HG03108 (cell line): ENCODE data around the gene YWHAQ.
"Not testable (repeated sequence)": the region's sequence is repeated elsewhere in the genome, so short reads cannot be mapped to it uniquely, and the experiment has no call there.

Experiments used
- ATAC-seq: cut with Tn5 transposase; IDR thresholded peaks from one replicate; pipeline ENCODE4 v1.9.1; 2021; ENCODE audit warnings: moderate library complexity; ENCODE audit not compliant: unreplicated experiment

YWHAQ gene

GRCh38 chr2:9594366-9595054 lies 36.3 kb downstream of the YWHAQ start:
- ATAC-seq, result no peak

DNA sequence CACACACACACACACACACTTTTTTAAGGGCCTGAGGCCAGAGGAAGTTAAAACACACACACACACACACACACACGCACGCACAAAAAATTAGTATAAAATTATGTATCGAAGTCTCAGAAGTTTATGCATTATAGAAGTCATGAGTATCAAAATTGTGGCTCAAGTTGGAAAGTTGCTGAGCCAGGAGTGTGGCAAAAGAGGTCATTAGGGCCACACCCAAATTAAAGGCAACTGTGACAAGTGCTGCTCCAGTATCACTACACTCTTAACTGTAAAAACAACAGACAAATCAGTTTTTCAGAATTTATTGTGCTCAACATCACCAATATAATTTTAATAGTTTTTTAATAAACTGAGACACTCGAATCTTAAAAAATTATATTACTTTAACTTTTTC lies 36.9 kb downstream of the YWHAQ start:
- no peak for ATAC-seq

GRCh38 chr2:9592699-9593098 lies 38.1 kb downstream of the YWHAQ start:
- no peak for ATAC-seq

- ATAC-seq, result no peak
These were observed 40.2 kb downstream of the YWHAQ start for GRCh38 chr2:9590641-9591040.

DNA sequence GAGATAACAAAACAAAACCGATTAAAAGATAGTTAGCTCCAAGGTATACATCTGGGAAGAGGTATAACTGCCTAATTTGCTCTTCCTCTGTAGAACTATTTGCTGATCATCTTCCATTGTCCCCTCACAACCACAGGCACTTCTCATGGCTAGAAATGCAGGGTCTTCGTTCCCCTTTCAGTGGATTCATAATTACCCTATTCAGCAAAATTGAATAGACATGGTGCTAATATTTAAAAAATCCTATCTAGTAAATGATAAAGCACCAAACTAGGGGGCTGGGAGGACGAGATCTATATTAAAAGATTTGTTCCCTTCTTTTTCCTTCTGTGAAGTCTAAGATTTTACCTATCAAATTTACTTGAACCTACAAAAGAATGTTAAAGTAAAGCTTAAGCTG lies 44.3 kb downstream of the YWHAQ start:
- no peak for ATAC-seq

GRCh38 chr2:9585486-9585885 lies 45.3 kb downstream of the YWHAQ start:
- ATAC-seq, result no peak

GRCh38 chr2:9584902-9585301 lies 45.9 kb downstream of the YWHAQ start:
- not testable (repeated sequence) for ATAC-seq

DNA sequence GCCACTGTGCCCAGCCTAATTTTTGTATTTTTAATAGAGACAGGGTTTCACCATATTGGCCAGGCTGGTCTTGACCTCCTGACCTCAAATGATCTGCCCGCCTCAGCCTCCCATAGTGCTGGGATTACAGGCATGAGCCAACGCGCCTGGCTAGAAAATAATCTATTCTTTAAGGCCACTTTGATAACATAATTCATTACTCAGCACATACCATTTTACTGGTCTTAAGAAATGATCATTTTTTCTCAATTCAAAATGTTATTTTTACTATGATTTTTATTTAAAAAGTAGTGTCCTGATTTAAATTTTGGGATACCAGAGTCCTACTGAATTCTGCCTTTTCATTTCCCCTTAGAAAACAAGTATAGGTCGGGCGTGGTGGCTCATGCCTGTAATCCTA lies 48.2 kb downstream of the YWHAQ start:
- ATAC-seq, result no peak

GRCh38 chr2:9578467-9579235 lies 52.1 kb downstream of the YWHAQ start:
- ATAC-seq, result no peak

DNA sequence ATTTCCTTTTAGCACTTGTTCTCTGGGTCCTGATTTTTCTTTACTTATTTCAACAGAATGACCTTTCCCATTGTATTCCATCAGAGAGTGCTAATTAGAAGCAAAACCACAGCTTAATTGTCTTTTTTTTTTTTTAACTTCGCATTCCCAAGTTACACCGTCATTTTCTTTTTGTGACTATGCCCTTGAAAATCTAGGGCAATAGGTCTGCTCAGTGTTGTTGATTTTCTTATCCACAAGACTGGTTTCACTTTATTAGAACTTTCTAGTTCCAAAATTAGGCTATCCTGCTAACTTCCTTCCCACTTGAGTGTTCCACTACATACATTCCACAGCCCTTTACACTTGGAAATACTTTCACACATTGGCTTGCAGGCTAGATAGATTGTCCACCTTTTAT lies 56.5 kb downstream of the YWHAQ start:
- ATAC-seq, result no peak

DNA sequence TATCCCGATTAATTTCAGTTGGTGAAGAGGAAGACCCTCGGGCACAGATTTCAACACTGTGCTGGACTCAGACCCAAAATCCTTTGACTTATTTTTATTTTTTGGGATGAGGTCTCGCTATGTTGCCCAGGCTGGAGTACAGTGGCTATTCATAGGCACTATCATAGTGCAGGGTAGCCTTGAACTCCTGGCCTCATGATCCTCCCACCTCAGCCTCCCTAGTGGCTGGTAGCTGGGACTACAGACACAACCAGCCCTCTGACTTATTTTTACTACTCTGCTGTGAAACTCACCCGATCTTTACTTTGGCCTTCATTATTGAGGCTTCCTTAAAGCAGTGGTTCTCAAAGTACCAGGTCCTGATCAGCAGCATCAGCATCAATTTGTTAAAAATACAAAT lies 57.0 kb downstream of the YWHAQ start:
- ATAC-seq, result no peak

DNA sequence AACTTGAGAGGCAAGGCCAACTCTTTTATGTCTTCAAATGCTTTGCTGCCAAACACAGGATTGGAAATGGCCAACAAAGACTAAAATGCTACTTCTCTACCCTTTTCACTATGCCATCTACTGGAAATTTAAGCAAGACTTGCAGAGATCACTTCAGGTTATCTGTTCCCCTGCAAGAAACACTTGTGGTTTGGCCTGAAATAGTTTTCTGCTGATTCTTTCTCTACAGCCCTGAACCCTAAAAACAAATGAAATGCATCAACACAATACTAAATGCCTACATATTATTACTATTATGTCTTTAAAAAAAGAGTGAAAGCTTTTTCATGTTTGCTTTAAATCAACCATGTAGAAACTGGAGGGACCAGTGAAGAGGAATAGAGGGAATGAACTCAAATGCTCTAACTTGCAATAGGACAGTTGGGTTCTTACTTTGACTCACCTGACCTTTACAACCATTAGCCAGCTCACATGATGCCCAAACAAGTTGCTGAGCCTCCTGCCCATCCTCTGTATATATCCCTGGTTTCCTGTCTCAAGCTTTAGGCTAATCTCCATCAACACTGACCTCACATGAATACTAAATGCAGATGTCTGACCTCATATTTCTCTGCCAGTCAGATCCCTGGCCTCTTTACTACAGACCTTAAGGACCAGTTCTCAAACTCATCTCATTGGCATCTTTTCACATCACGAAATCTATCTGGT lies 57.6 kb downstream of the YWHAQ start:
- no peak for ATAC-seq

DNA sequence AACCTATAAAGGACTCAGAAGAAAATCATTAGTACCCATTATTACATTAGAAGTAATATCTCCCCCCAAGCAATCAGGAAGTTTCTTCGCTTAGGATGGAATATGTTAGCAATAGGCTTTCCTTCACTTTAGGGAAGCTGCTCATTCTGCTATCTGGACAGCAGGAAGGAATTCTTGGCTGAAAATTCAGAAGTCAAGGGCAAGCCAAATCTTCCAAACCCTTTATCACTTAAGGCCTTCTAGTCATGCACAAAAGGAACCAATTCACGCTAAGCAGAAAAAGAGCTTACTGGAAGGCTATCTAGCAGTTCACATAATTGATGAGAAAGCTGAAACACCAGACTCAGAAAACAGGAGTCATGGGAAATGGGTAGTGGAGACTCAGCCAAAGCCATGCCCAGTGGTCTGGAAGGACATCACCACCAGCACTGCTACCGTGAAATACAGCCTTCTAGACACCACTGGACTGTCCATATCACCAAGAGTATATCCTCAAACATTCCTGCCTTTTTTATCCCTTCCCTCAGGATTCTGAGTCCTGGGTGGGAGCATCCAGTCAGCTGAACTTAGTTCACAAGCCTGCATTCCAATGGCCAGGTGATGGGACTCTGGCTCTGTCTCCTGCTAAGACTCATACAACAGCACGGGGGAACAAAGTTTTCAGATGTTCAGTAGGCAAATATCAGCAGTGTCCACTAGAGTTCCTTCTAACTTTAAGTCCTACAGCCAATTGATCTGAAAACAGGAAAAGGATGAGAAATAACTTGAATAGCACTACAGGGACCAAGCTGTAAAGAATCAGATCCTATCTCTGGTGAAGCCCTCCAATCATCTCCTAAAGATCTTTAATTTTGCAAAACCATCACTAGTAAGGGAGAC lies 60.4 kb downstream of the YWHAQ start:
- ATAC-seq, result no peak

- no peak for ATAC-seq
These were observed 65.2 kb downstream of the YWHAQ start for GRCh38 chr2:9565436-9566153.

GRCh38 chr2:9560628-9561027 lies 70.2 kb downstream of the YWHAQ start:
- ATAC-seq, result no peak

- ATAC-seq, result no peak
These were observed 71.8 kb downstream of the YWHAQ start for GRCh38 chr2:9558948-9559381.

DNA sequence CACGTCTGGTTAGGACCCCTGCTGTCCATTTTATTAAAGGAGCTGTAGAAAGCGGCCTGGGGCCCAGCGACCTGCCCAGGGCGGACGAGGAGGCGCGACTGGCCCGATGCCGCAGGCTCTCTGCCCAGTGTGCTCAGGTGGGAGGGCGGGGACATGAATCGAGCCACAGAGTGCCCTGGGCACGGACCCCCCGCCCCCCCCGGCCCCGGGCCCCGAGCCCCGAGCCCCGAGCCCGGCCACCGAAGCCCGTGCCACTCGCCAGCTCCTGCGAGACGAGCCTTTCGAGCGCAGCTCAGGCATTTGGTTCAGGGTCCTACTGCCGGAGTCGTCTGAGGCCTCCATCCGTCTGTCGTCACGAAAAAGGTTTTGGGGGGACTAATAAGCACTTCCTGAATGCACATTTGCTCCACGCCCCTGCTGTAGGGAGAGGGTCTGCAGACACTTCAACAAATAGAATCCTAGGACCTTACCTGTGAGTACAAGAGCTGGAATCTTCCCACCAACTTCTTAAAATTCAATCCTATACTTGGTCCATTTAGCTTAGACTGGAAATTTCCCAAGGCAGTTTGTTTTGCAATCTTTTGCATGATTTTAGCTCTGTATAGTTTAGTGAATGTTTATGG lies 74.6 kb downstream of the YWHAQ start:
- ATAC-seq, result peak; percentile 8

DNA sequence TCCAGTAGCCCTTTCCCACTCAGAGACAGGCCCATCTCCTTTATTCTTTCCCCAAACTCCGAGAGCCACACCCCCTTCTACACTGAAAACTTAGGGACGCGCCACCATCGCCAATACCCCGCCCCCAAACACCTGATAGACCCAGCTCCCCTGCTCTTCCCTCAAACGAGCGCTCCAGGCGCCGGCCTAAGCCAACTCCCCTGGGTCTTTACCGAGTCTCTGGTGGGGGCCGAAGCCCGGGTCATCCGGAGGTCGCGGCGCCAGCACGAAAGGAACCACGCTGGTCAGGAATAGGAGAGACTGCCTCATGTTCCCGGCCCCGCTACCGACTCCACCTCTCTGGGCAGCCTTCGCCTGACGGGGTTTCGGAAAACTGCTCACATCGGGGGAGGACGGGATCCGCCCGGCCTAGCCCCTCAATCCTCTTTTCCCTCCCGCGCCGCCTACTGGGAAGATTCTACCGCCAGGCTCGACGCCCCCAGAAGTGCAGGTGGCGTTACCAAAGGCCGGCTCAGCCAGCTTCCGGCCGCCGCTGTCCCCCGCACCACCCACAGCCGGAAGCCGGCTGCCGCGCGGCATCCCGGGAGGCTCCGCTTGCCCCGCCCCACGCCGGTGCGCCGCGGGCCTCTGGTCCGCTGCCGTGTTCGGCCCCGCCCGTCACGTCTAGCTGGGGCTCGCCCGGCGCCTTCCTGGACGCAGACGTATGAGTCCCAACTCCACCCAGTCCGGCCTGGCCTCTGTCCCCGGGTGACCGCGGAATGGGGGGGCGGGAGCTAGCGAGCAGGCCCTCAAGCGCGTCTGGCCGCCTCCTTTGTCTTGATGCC lies 75.3 kb downstream of the YWHAQ start, which contains the start of gene ADAM17:
ADAM17 (minus strand) TSS at position 534 of the 824 bp plus-strand sequence; CDS start at position 309, 225 bp downstream.
- peak; percentile 88 for ATAC-seq

DNA sequence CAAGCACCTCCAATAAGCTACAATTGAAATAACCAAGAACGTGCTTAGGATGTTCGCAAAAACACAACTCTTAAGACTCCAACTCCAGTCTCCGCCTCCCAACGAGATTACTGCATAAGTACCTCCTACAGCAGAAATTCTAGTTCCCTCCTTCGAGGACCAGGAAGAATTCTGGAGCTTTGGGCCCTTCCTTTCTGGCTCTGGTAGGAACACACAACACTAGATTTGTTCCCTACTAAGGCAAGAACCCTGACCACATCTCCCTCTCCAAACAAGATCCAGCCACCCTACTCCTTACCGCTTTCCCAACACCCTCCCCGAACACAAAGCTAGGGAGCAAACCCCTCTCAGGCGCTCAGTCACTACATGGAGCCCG lies 75.9 kb downstream of the YWHAQ start:
- ATAC-seq, result no peak
